ENCODE measurements around the gene HEPACAM. TPM values are rescaled to one million over a fixed set of nuclear protein-coding genes. Genes with fewer than 3 reads are reported as not detected.

Gene HEPACAM
- total RNA-seq, 1 experiment from 2014 or later = not detected

GRCh38 chr11:124977006-124977405 is 41.2 kb upstream of the HEPACAM start:
- no CpG with 5 or more reads among the region's 2 CpGs for WGBS (ENCODE audit: extremely low coverage, insufficient read length, low lambda C conversion rate)
- H2BK12ac ChIP-seq (ENCODE audit: insufficient read length, low read depth, low read length) = no peak overlapping the region
- peaks cover 0 to 4% (median 0%) of the 10 kb centered on the region in 3 experiments; a peak in 2 of 7 replicates for H3K36me3 Mint-ChIP-seq (ENCODE audit: insufficient read depth in 1 of 3, low read depth in 3 of 3)
- no peak overlapping the region for H3K56ac ChIP-seq (ENCODE audit: insufficient read length, low read depth, low read length)
- H3K79me2 ChIP-seq (ENCODE audit: insufficient read depth, low read length) = no peaks in the 10 kb centered on the region
- H3K23me2 ChIP-seq (ENCODE audit: insufficient read length, low read depth, low read length, poor library complexity, severe bottlenecking) = no peaks in the 10 kb centered on the region
- no peak overlapping the region for H2BK5ac ChIP-seq (ENCODE audit: insufficient read length, low read length)
- no peak overlapping the region for H3K14ac ChIP-seq (ENCODE audit: insufficient read depth, low read length)
- H3K9me3 Mint-ChIP-seq = peaks cover 5 to 7% of the 10 kb centered on the region in 2 experiments; a peak in 4 of 5 replicates
- no peak overlapping the region for H4K91ac ChIP-seq (ENCODE audit: insufficient read length, low read depth, low read length)
- H3K79me1 ChIP-seq (ENCODE audit: insufficient read depth, low read depth, low read length, poor library complexity, severe bottlenecking) = no peaks in the 10 kb centered on the region
- H4K20me1 ChIP-seq (ENCODE audit: control insufficient read depth, insufficient read depth, insufficient read length) = no peaks in the 10 kb centered on the region
- H3K18ac ChIP-seq (ENCODE audit: insufficient read length, low read depth, low read length) = no peak overlapping the region
- no peak overlapping the region for H3K27ac Mint-ChIP-seq
- H3K27me3 Mint-ChIP-seq (ENCODE audit: low read depth) = no peaks in the 10 kb centered on the region
- no peak overlapping the region for H3K9ac ChIP-seq (ENCODE audit: extremely low read depth, insufficient read length, low read length)
- H3K4me2 ChIP-seq (ENCODE audit: insufficient read depth, insufficient read length, low read length) = no peak overlapping the region
- no peak overlapping the region for H2AFZ ChIP-seq (ENCODE audit: low read length)
- no peaks in the 10 kb centered on the region for H3K4me1 ChIP-seq (ENCODE audit: insufficient read depth, low read length)
- no peak overlapping the region for H2BK120ac ChIP-seq (ENCODE audit: low read depth, low read length, poor library complexity, severe bottlenecking)
- H3K4me1 Mint-ChIP-seq = no peaks in the 10 kb centered on the region
- no peak overlapping the region for H3K4ac ChIP-seq (ENCODE audit: low read depth, low read length)
- H3K27me3 ChIP-seq (ENCODE audit: insufficient read depth, low read length) = no peaks in the 10 kb centered on the region
- H4K5ac ChIP-seq (ENCODE audit: insufficient read length, low read depth, low read length) = no peak overlapping the region
- no peak overlapping the region for H4K8ac ChIP-seq (replicated peaks; ENCODE audit: insufficient read length, low read depth, low read length)
- H3K9me3 ChIP-seq (ENCODE audit: control insufficient read depth, low read depth, low read length) = no peaks in the 10 kb centered on the region
- H3K4me3 Mint-ChIP-seq = no peak overlapping the region
- no peak overlapping the region for H2BK20ac ChIP-seq (ENCODE audit: low read depth, low read length, poor library complexity, severe bottlenecking)
- H2BK15ac ChIP-seq (ENCODE audit: low read depth, low read length) = no peak overlapping the region
- H3T11ph ChIP-seq (ENCODE audit: low read length) = no peak overlapping the region
- TF ChIP-seq CTCF (conservative IDR thresholded peaks at IDR 0.05) = no peak
- H2AK5ac ChIP-seq (ENCODE audit: insufficient read length, low read length) = no peak overlapping the region
- H3K27ac ChIP-seq (ENCODE audit: insufficient read length, low read depth, low read length) = no peak overlapping the region
- no peak overlapping the region for H3K23ac ChIP-seq (ENCODE audit: insufficient read length, low read depth, low read length)
- DNase-seq = no peak

Measured in H9 (cell line).